Stimulated activated effector memory CD8-positive, alpha-beta T cell treated with anti-CD3 and anti-CD28 coated beads, Interleukin-12 subunit alpha, Interleukin-12 subunit beta, amount 100 ng/mL, for 72 hours (primary cell): Measurements from ENCODE around the gene CHD5.
A peak's percentile ranks its signal among the peaks of the same experiment; 100 is the strongest.

Experiments used
- ATAC-seq: fragments of 150-1000 bp; cut with Tn5 transposase; 2 replicates; pipeline ENCODE4 v1.10.0; 2021
- DNase-seq, 2 donors: peaks; one replicate each; pipeline ENCODE4 v3.0.0; 2021 to 2022; ENCODE audit warnings: low spot score in 2 of 2
- H3K27ac Mint-ChIP-seq: one replicate; pipeline ENCODE4 v1.8.0; 2022; ENCODE audit warnings: mild to moderate bottlenecking, mixed read lengths
- H3K36me3 Mint-ChIP-seq: one replicate; pipeline ENCODE4 v1.8.0; 2022; ENCODE audit warnings: mild to moderate bottlenecking, mixed read lengths
- H3K4me1 Mint-ChIP-seq: one replicate; pipeline ENCODE4 v1.8.0; 2022; ENCODE audit warnings: mixed read lengths
- H3K4me3 Mint-ChIP-seq: one replicate; pipeline ENCODE4 v1.8.0; 2022; ENCODE audit warnings: mild to moderate bottlenecking, mixed read lengths
- H3K9me3 Mint-ChIP-seq: one replicate; pipeline ENCODE4 v1.8.0; 2022; ENCODE audit warnings: mixed read lengths

The CHD5 gene

GRCh38 chr1:6112690-6113005 lies 67.5 kb downstream of the CHD5 start:
- peaks cover 7% of the 10 kb centered on the region for H3K9me3 Mint-ChIP-seq
- H3K4me1 Mint-ChIP-seq, result no peaks in the 10 kb centered on the region
- no peak for DNase-seq
- no peak overlapping the region for H3K27ac Mint-ChIP-seq
- no peak overlapping the region for H3K4me3 Mint-ChIP-seq
- H3K36me3 Mint-ChIP-seq, result no peaks in the 10 kb centered on the region
- peak; percentile 5 for ATAC-seq

GRCh38 chr1:6111991-6112689 lies 68.0 kb downstream of the CHD5 start:
- Mint-ChIP-seq H3K4me3 (no peak overlapping the region), H3K27ac (no peak overlapping the region), H3K36me3 (no peaks in the 10 kb centered on the region), H3K9me3 (peaks cover 6% of the 10 kb centered on the region), H3K4me1 (no peaks in the 10 kb centered on the region)
- ATAC-seq (no peak), DNase-seq (no peak)

- H3K4me1 Mint-ChIP-seq, result no peaks in the 10 kb centered on the region
- DNase-seq, result no peak
- H3K9me3 Mint-ChIP-seq, result peaks cover under 1% of the 10 kb centered on the region
- ATAC-seq, result no peak
- H3K36me3 Mint-ChIP-seq, result no peaks in the 10 kb centered on the region
- no peak overlapping the region for H3K4me3 Mint-ChIP-seq
- H3K27ac Mint-ChIP-seq, result no peak overlapping the region
Observed at GRCh38 chr1:6111571-6111970, 68.5 kb downstream of the CHD5 start.

GRCh38 chr1:6110326-6110725 lies 69.8 kb downstream of the CHD5 start:
- H3K27ac Mint-ChIP-seq, result no peak overlapping the region
- no peak for DNase-seq
- ATAC-seq, result no peak
- H3K4me3 Mint-ChIP-seq, result no peak overlapping the region
- H3K4me1 Mint-ChIP-seq, result no peaks in the 10 kb centered on the region
- H3K36me3 Mint-ChIP-seq, result no peaks in the 10 kb centered on the region
- no peaks in the 10 kb centered on the region for H3K9me3 Mint-ChIP-seq

DNA sequence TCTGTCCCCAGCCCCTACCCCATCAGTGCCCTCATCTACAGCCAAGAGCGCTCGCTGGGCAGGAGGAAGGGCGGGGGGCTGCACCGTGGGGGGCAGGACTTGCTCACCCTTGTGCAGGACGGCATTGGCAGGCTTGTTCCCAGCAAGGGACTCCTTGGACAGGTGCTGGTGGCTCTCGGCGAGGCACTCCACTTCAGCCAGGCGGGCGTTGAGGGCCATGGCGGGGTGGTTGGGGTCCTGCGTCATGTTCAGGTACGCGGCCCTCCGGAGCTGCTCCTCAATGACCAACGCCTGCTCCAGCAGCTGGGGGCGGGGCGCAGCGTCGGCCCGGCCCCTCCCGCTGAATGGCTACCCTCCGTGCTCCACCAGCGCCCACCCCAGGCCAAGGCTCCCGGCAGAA lies 70.4 kb downstream of the CHD5 start:
- no peak overlapping the region for H3K27ac Mint-ChIP-seq
- H3K4me3 Mint-ChIP-seq, result no peak overlapping the region

DNA sequence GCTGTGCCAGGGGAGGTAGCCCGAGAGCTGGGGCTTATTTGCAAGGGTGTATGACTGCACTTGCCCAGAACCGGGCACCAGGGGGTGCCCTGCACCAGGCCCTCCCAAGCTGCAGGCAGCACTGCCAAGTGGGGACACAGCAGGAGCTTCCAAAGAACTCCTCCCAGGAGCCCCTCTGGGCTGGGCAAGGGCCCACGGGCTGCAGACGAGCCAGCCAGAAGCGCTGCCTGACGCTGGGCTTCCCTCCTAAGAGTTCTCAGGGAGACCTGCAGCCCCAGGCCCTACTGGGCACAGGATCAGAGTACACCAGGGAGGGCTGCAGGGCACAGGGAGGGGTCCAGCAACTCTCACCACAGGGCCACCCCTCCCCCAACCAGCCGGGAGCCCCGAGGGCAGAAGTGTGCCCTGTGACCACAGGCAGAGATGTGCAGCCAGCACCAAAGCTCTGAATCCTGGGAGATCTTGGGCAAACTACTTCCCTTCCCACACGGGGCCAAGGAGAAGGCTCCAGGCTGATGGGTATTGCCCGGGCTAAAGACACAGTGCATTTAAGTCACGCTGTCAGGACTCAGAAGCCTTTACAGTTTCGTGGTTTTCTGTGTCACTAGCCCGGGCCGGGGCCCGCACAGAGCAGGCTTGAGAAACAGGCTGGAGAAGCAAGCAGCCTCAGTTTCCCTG lies 71.0 kb downstream of the CHD5 start:
- no peak overlapping the region for H3K4me3 Mint-ChIP-seq
- no peaks in the 10 kb centered on the region for H3K9me3 Mint-ChIP-seq
- DNase-seq (no peak), ATAC-seq (peak; percentile 78)
- no peak overlapping the region for H3K27ac Mint-ChIP-seq
- no peaks in the 10 kb centered on the region for H3K36me3 Mint-ChIP-seq
- no peaks in the 10 kb centered on the region for H3K4me1 Mint-ChIP-seq

More for the DNA sequence above, 70.4 kb downstream of the CHD5 start:
- Mint-ChIP-seq H3K4me1 (no peaks in the 10 kb centered on the region), H3K9me3 (no peaks in the 10 kb centered on the region), H3K36me3 (no peaks in the 10 kb centered on the region)
- ATAC-seq, result no peak
- no peak for DNase-seq

- no peak overlapping the region for H3K27ac Mint-ChIP-seq
- H3K36me3 Mint-ChIP-seq, result peaks cover 4% of the 10 kb centered on the region
- H3K4me3 Mint-ChIP-seq, result no peak overlapping the region
- no peak for ATAC-seq
- DNase-seq, result no peak
- H3K4me1 Mint-ChIP-seq, result no peaks in the 10 kb centered on the region
- no peaks in the 10 kb centered on the region for H3K9me3 Mint-ChIP-seq
Observed at GRCh38 chr1:6108476-6108875, 71.6 kb downstream of the CHD5 start.

GRCh38 chr1:6107409-6108356 lies 72.4 kb downstream of the CHD5 start:
- Mint-ChIP-seq H3K4me3 (no peak overlapping the region), H3K36me3 (peaks cover 12% of the 10 kb centered on the region), H3K27ac (no peak overlapping the region), H3K4me1 (no peaks in the 10 kb centered on the region), H3K9me3 (no peaks in the 10 kb centered on the region)
- ATAC-seq (no peak), DNase-seq (no peak)

GRCh38 chr1:6106977-6107376 lies 73.1 kb downstream of the CHD5 start:
- Mint-ChIP-seq H3K36me3 (peaks cover 19% of the 10 kb centered on the region), H3K27ac (no peak overlapping the region), H3K4me3 (no peak overlapping the region), H3K9me3 (no peaks in the 10 kb centered on the region), H3K4me1 (no peaks in the 10 kb centered on the region)
- ATAC-seq (no peak), DNase-seq (no peak)

DNA sequence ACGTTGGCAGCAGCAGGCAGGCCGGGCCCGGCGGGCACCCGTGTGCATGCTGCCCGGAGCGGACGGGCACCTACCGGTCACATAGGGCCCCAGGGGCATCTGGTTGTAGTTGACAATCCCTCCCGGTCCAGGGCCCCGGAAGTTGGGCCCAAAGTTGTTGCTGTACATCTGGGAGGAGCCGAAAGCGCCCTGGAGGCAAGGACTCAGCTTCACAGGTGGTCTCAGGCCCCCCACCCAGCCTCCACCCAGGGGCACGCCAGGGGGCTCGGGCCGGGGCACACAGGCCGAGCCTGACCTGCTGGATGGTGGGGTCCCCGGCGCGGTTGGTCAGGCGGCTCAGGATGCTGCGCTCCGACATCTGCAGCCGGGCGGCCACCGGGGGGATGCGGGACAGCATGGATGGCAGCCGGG lies 73.8 kb downstream of the CHD5 start:
- DNase-seq, result no peak
- H3K4me1 Mint-ChIP-seq, result peaks cover 1% of the 10 kb centered on the region

GRCh38 chr1:6105763-6106162 lies 74.4 kb downstream of the CHD5 start:
- no peaks in the 10 kb centered on the region for H3K9me3 Mint-ChIP-seq

More for the DNA sequence above, 73.8 kb downstream of the CHD5 start:
- no peaks in the 10 kb centered on the region for H3K9me3 Mint-ChIP-seq
- ATAC-seq, result no peak
- no peak overlapping the region for H3K27ac Mint-ChIP-seq
- no peak overlapping the region for H3K4me3 Mint-ChIP-seq
- peaks cover 26% of the 10 kb centered on the region for H3K36me3 Mint-ChIP-seq

DNA sequence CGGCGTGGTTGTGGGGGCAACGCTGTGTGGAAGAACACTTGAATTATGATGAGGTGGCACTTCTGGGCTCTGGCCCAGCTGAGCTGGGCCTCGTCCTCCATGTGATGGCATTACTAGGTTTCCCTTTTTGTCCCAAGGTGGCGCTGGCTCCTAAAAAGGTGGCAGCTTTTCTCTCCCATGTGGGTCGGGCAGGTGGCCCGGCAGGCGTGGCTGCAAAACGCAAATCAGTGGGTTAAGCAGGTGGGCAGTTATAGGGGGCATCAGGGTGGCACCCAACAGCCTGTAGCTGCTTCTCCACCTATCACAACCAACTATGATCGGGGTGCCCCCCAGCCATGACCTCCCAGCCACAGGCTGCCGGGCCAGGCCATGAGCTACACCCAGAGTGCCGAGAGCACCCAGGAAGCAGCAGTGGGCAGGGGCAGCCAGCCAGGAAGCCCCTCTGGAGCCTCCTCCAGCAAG lies 74.9 kb downstream of the CHD5 start:
- no peak for DNase-seq
- ATAC-seq, result no peak
- H3K4me3 Mint-ChIP-seq, result no peak overlapping the region
- H3K27ac Mint-ChIP-seq, result no peak overlapping the region
- H3K36me3 Mint-ChIP-seq, result peaks cover 37% of the 10 kb centered on the region
- H3K9me3 Mint-ChIP-seq, result no peaks in the 10 kb centered on the region
- H3K4me1 Mint-ChIP-seq, result peaks cover 7% of the 10 kb centered on the region

More at GRCh38 chr1:6105763-6106162, 74.4 kb downstream of the CHD5 start:
- ATAC-seq, result no peak
- peaks cover 31% of the 10 kb centered on the region for H3K36me3 Mint-ChIP-seq
- H3K4me1 Mint-ChIP-seq, result peaks cover 7% of the 10 kb centered on the region
- H3K27ac Mint-ChIP-seq, result no peak overlapping the region
- H3K4me3 Mint-ChIP-seq, result no peak overlapping the region
- DNase-seq, result no peak

GRCh38 chr1:6104631-6105030 lies 75.5 kb downstream of the CHD5 start:
- DNase-seq (no peak), ATAC-seq (no peak)
- no peak overlapping the region for H3K27ac Mint-ChIP-seq
- H3K4me3 Mint-ChIP-seq, result no peak overlapping the region
- no peaks in the 10 kb centered on the region for H3K9me3 Mint-ChIP-seq
- peaks cover 7% of the 10 kb centered on the region for H3K4me1 Mint-ChIP-seq
- H3K36me3 Mint-ChIP-seq, result peaks cover 43% of the 10 kb centered on the region

DNA sequence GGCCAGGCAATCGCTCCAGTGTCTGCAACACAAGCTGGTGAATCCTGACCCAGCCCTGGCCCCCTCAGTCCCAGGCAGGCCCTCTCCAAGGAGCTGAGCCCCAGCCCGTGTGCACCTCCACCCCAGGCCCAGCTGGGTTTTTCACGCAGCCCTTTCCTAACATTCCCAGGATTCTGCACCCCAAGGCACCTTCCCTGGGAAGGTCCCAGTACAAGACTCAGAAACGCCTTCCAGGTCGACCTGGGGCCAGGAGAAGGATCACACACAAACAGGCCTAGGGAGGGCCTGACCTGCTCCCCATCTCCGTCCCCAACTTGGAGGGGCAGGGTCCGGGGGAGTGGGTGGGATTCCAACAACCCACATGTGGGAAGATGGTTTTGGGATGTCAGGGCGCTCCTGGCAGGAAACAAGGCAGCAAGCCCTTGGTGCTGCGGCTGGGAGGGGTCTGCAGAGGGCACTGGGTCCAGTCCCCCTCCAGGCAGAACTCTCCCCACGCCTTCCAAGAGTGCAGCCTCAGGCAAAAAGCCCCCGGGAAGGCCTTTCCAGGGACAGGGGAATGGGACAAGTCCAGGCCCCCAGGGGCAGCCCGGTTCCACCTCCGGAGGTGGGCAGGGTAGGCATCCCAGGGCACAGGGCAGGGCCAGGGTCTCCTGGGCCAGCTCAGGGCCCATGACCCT lies 76.1 kb downstream of the CHD5 start:
- no peak for DNase-seq
- no peak for ATAC-seq
- Mint-ChIP-seq H3K4me3 (no peak overlapping the region), H3K27ac (no peak overlapping the region), H3K9me3 (no peaks in the 10 kb centered on the region), H3K36me3 (peaks cover 49% of the 10 kb centered on the region), H3K4me1 (peaks cover 7% of the 10 kb centered on the region)
